Transverse colon (tissue), 4 donors: ENCODE data around the gene PPP1R14B. TPM values are rescaled to one million over a fixed set of nuclear protein-coding genes. Genes with fewer than 3 reads are reported as not detected.

Source experiments
- DNase-seq: peaks from one replicate; pipeline ENCODE4 v3.0.0-alpha.2; 2019
- H3K27ac ChIP-seq, 4 donors: fragments of 200-600 bp; sonication (generic); 2 replicates each; pipeline ENCODE4 v1.5.1; 2016 to 2018; ENCODE audit warnings: inconsistent platforms in 4 of 4
- H3K27me3 ChIP-seq: fragments of 200-600 bp; sonication (generic); 2 replicates; pipeline ENCODE4 v1.5.1; 2017; ENCODE audit warnings: inconsistent platforms
- H3K36me3 ChIP-seq, 4 donors: fragments of 200-600 bp; sonication (generic); 2 replicates each; pipeline ENCODE4 v1.5.1; 2017 to 2019; ENCODE audit warnings: inconsistent platforms in 4 of 4
- H3K4me1 ChIP-seq, 4 donors: fragments of 200-600 bp; sonication (generic); 2 replicates each; pipeline ENCODE4 v1.5.1; 2017 to 2020; ENCODE audit warnings: inconsistent platforms in 4 of 4
- H3K4me3 ChIP-seq, 4 donors: fragments of 200-600 bp; sonication (generic); 1 replicate in 1 of 4; 2 replicates in 3 of 4; pipeline versions ENCODE4 v1.5.1 to v1.6.1; 2017 to 2019; ENCODE audit warnings: inconsistent platforms in 4 of 4
- H3K9me3 ChIP-seq, 2 donors: fragments of 200-600 bp; sonication (generic); 2 replicates each; pipeline ENCODE4 v1.5.1; 2017 to 2019; ENCODE audit warnings: inconsistent platforms in 2 of 2
- EP300 ChIP-seq: sonication (generic); formaldehyde crosslinking; IDR thresholded peaks from one replicate; pipeline ENCODE4 v1.6.1; 2017; ENCODE audit warnings: antibody characterized with exemption, low read depth
- POLR2A ChIP-seq: fragments of 450-650 bp; IDR thresholded peaks from one replicate; pipeline ENCODE4 v1.6.1; 2016; ENCODE audit warnings: antibody characterized with exemption, mild to moderate bottlenecking, moderate library complexity
- POLR2AphosphoS5 ChIP-seq, 3 donors: sonication (generic); formaldehyde crosslinking; IDR thresholded peaks; one replicate each; pipeline ENCODE4 v1.6.1; 2016; ENCODE audit warnings: antibody characterized with exemption in 3 of 3
- WGBS, 2 donors: methylation state at CpG; one replicate each; pipeline ENCODE4 v1.1.5; 2018; ENCODE audit warnings: low coverage in 1 of 2; 5-methylcytosine and 5-hydroxymethylcytosine counted together
- in situ Hi-C, 4 donors: fragments of 200-750 bp; cut with MboI; loops; one replicate each; pipeline versions ENCODE4 v1.15.0 to v1.15.1; 2017; ENCODE audit warnings: low sequenced_read_pairs in 3 of 4, low pct_ligation_motif_present in 1 of 4, low pct_unique_long_range_greater_than_20kb in 1 of 4
- intact Hi-C: fragments of 100-400 bp; cut with DNase I; formaldehyde crosslinking; loops from one replicate; pipeline ENCODE4 v1.15.1; 2023; ENCODE audit warnings: low total_unique reads
- total RNA-seq, 4 donors: library from RNA; depleted of rRNA; stranded (reverse); fragments of >200 nt; gene quantifications; one replicate each; pipeline ENCODE4 v1.1.0, GENCODE V29; 2016
- TF ChIP-seq, protein P1 (sequence below), 5 experiments: fragments of 200-600 bp in 3 of 5; fragments of 450-650 bp in 2 of 5; sonication (generic) in 3 of 5; IDR thresholded peaks; 1 replicate in 2 of 5; 2 replicates in 3 of 5; pipeline ENCODE4 v1.5.1; 2016 to 2017; ENCODE audit warnings: antibody characterized with exemption in 5 of 5, inconsistent platforms in 3 of 5, mild to moderate bottlenecking in 2 of 5, moderate library complexity in 1 of 5

PPP1R14B gene
- total RNA-seq, 4 donors from 2014 or later: 62.8 to 80.4 (median 73.2) TPM

DNA sequence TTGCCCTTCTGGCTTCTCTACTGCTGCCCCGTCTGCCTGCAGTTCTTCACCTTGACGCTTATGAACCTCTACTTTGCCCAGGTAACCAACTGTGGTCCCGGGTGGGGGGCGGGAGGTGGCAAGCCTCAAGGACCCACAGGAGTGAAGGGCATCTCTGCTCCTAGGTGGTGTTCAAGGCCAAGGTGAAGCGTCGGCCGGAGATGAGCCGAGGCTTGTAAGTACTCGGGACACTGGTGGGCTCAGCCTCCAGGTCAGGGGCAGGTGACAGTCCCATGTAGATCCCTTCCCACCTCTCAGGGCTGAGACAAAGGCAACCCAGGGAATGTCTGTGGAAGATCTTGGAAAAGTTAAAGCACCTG, 40.0 kb upstream of the PPP1R14B start:
- 89% methylated on average over 9 of the region's 9 CpGs; no CpG with 5 or more reads in 1 of the 2 donors for WGBS, 2 donors
- H3K9me3 ChIP-seq: no peaks in the 10 kb centered on the region
- TF ChIP-seq EP300: no peak
- TF ChIP-seq, protein P1, sequence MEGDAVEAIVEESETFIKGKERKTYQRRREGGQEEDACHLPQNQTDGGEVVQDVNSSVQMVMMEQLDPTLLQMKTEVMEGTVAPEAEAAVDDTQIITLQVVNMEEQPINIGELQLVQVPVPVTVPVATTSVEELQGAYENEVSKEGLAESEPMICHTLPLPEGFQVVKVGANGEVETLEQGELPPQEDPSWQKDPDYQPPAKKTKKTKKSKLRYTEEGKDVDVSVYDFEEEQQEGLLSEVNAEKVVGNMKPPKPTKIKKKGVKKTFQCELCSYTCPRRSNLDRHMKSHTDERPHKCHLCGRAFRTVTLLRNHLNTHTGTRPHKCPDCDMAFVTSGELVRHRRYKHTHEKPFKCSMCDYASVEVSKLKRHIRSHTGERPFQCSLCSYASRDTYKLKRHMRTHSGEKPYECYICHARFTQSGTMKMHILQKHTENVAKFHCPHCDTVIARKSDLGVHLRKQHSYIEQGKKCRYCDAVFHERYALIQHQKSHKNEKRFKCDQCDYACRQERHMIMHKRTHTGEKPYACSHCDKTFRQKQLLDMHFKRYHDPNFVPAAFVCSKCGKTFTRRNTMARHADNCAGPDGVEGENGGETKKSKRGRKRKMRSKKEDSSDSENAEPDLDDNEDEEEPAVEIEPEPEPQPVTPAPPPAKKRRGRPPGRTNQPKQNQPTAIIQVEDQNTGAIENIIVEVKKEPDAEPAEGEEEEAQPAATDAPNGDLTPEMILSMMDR (IDR thresholded peaks at IDR 0.05): no peak
- TF ChIP-seq POLR2A: no peak
- no peak for TF ChIP-seq POLR2AphosphoS5 (IDR thresholded peaks at IDR 0.05)
- H3K27me3 ChIP-seq: peaks cover 24% of the 10 kb centered on the region
- in situ Hi-C loops (no loop called here), intact Hi-C loops (no loop called here)
- no peak overlapping the region for H3K4me3 ChIP-seq
- peaks cover 22 to 42% (median 34%) of the 10 kb centered on the region in 4 donors for H3K4me1 ChIP-seq
- no peaks in the 10 kb centered on the region for H3K36me3 ChIP-seq
- DNase-seq: no peak
- no peak overlapping the region for H3K27ac ChIP-seq

DNA sequence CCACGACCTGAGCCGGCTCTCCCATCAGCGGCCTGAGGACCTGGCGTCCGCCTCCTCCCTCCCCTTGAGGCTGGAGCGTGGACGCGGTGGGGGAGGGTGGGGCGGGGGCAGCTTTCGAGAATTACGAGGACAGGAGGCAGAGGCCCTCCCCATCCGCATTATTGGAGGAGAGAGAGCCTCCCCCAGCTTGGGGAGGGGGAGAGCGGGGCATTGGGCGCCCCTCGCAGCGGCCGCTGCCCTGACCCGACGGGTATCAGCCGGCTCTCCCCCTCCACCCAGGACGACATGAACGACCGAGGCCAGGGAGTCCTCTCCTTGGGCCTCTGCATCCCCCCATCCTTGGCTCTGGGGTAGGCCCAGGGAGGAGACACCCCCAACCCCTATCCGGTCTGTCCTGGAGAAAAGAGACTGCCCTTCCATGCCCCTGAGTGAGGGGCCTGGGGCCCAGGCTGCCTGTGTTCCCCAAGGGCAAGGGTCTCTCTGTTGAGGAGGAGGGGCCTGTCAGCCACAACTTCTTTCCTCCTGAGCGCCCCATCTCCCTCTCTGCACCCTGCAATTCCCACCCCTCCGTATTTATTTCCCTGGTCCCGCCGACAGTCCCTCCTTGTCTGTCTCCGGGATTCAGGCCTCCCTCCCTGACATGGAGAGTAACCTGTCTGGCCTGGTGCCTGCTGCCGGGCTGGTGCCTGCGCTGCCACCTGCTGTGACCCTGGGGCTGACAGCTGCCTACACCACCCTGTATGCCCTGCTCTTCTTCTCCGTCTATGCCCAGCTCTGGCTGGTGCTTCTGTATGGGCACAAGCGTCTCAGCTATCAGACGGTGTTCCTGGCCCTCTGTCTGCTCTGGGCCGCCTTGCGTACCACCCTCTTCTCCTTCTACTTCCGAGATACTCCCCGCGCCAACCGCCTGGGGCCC, 39.4 kb upstream of the PPP1R14B start:
- intact Hi-C loops: no loop called here
- peaks cover 22 to 36% (median 28%) of the 10 kb centered on the region in 4 donors for H3K4me1 ChIP-seq
- H3K27me3 ChIP-seq: peaks cover 18% of the 10 kb centered on the region
- 23% methylated on average over 38 of the region's 40 CpGs; no CpG with 5 or more reads in 1 of the 2 donors for WGBS, 2 donors
- TF ChIP-seq EP300: no peak
- no peak for TF ChIP-seq POLR2AphosphoS5 (IDR thresholded peaks at IDR 0.05)
- TF ChIP-seq, protein P1 (IDR thresholded peaks at IDR 0.05): no peak
- TF ChIP-seq POLR2A: no peak
- no peaks in the 10 kb centered on the region for H3K9me3 ChIP-seq
- H3K36me3 ChIP-seq: no peaks in the 10 kb centered on the region
- H3K4me3 ChIP-seq: peak overlapping the region; percentile 72 to 85 (median 78)
- H3K27ac ChIP-seq: peak overlapping the region; percentile 95 to 99 (median 97)
- in situ Hi-C loops: no loop called here
- DNase-seq: peak; percentile 49

GRCh38 chr11:64284962-64285884, 38.5 kb upstream of the PPP1R14B start, which contains the start of gene GPR137:
TSS of gene GPR137 (plus strand) at chr11:64285848. CDS start at chr11:64286525, 677 bp downstream.
- Histone ChIP-seq H3K4me1 (peaks cover 22 to 32% (median 26%) of the 10 kb centered on the region in 4 donors), H3K27me3 (peaks cover 9% of the 10 kb centered on the region), H3K9me3 (no peaks in the 10 kb centered on the region), H3K36me3 (peaks cover 0 to 3% (median 0%) of the 10 kb centered on the region in 4 donors), H3K27ac (peak within 1 kb of the TSS; percentile 95 to 99 (median 97)), H3K4me3 (peak within 1 kb of the TSS; percentile 72 to 85 (median 78))
- intact Hi-C loops: no loop called here
- in situ Hi-C loops: no loop called here
- DNase-seq: peak; percentile 91
- WGBS, 2 donors: 0% methylated on average over 53 of the region's 102 CpGs; no CpG with 5 or more reads in 1 of the 2 donors
- TF ChIP-seq POLR2A (peak; percentile 17), POLR2AphosphoS5 (IDR thresholded peaks at IDR 0.05) (peak in 2 of 3 donors; percentile 42 to 68), EP300 (no peak)

DNA sequence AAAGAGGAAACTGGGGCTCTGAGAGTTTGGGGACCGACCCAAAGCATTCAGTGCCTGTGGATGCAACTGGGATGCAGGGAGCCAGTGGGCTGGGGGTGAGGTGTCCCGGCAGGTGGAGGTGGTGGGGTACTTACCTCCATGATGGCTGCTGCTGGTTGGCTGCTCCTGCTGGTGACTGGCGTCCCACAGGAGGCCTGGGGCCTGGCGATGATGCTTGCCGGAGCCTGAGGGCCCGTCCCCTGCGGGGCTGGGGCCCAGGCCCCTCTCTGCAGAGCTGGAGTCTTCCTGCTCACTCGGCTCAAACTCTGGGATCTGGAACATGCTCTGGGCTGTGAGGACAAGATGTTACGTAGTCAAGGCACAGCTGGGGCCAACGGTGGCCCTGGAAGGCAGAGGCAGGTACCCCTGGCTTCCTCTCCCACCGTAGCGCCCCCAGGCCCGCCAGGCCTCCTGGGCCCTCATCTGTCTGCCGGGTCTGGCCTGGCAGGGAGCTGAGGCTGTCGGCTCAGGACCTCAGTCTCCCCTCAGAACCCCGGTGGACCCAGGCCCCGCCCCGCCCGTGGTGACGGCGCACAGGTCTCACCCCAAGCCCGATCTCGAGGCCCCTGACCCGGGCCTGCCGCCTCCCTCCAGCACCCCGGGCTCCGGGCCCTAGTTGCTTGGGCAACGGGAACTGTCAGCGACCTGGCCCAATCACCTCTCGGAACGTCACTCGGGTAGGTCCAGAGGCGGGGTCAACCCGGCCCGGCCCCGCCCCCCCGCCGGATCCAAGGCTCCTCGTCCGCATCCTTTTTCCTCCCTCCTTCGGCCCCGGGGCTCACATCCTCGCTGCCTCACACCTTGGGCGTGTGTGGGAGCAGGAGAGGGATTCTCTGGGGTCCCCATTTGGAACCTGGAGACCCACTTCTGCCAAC, 37.6 kb upstream of the PPP1R14B start, which contains the start of gene BAD:
Gene BAD, minus strand, starts transcription at position 618 of the 914 bp plus-strand sequence. Its CDS starts 297 bp downstream, at position 321.
- in situ Hi-C loops (no loop called here), intact Hi-C loops (no loop called here)
- peak; percentile 97 for DNase-seq
- Histone ChIP-seq H3K36me3 (peaks cover 0 to 3% (median 0%) of the 10 kb centered on the region in 4 donors), H3K27me3 (no peaks in the 10 kb centered on the region), H3K4me3 (peak within 1 kb of the TSS; percentile 72 to 85 (median 78)), H3K9me3 (no peaks in the 10 kb centered on the region), H3K27ac (peak within 1 kb of the TSS; percentile 95 to 99 (median 97)), H3K4me1 (peaks cover 22 to 32% (median 26%) of the 10 kb centered on the region in 4 donors)
- WGBS, 2 donors: 4% methylated on average over 37 of the region's 44 CpGs; no CpG with 5 or more reads in 1 of the 2 donors
- TF ChIP-seq POLR2A (peak; percentile 85), EP300 (no peak), POLR2AphosphoS5 (IDR thresholded peaks at IDR 0.05) (peak; percentile 82 to 87 (median 85))
- TF ChIP-seq, protein P1 (IDR thresholded peaks at IDR 0.05): no peak
